Fibroblast of lung (primary cell): ENCODE data around the gene CHCHD6.

Experiments
- EZH2 ChIP-seq: IDR thresholded peaks from 2 replicates; pipeline ENCODE4 v1.5.1; 2012; ENCODE audit warnings: low read length, control low read depth, mild to moderate bottlenecking; ENCODE audit errors: missing control alignments
- TF ChIP-seq, protein P1 (sequence below), 2 donors: IDR thresholded peaks in 1 of 2; conservative IDR thresholded peaks in 1 of 2; 1 replicate in 1 of 2; 2 replicates in 1 of 2; pipeline ENCODE4 v1.5.1; 2011 to 2012; ENCODE audit warnings: low read length in 2 of 2, control low read depth in 1 of 2, inconsistent platforms in 1 of 2, low read depth in 1 of 2, mild to moderate bottlenecking in 1 of 2

DNA sequence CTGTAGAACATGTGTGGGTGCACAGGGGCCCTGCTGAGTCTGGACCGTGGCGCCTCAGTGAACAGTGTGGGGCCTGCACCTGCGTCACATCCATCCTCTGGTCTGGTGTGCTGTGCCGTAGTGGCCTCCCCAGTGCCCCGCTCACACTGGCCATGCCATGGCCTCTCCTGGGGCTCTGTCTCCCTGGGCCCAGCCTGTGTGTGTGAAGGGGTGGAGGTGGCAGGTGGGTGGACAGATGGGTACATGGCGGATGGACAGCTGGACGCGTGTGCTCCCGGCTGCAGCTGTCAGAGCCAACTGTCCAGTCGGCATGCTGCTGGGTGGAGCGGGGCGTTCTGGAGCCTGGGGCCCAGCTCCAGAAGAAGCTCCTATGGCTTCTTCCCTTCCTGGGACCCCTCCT is 296.7 kb downstream of the CHCHD6 start:
- TF ChIP-seq EZH2: no peak
- TF ChIP-seq, protein P1, sequence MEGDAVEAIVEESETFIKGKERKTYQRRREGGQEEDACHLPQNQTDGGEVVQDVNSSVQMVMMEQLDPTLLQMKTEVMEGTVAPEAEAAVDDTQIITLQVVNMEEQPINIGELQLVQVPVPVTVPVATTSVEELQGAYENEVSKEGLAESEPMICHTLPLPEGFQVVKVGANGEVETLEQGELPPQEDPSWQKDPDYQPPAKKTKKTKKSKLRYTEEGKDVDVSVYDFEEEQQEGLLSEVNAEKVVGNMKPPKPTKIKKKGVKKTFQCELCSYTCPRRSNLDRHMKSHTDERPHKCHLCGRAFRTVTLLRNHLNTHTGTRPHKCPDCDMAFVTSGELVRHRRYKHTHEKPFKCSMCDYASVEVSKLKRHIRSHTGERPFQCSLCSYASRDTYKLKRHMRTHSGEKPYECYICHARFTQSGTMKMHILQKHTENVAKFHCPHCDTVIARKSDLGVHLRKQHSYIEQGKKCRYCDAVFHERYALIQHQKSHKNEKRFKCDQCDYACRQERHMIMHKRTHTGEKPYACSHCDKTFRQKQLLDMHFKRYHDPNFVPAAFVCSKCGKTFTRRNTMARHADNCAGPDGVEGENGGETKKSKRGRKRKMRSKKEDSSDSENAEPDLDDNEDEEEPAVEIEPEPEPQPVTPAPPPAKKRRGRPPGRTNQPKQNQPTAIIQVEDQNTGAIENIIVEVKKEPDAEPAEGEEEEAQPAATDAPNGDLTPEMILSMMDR (conservative IDR thresholded peaks at IDR 0.05 in 1 of 2, IDR thresholded peaks at IDR 0.05 in 1 of 2; ENCODE audit: low read depth in 1 of 2, low read length in 2 of 2): no peak
